Pons (tissue), 1 donor: ENCODE measurements around the gene ISG20.
"Not testable (repeated sequence)": the region's sequence is repeated elsewhere in the genome, so short reads cannot be mapped to it uniquely, and the experiment has no call there.

Experiments used
- DNase-seq: peaks from one replicate; pipeline ENCODE4 v3.0.0-alpha.2; 2016; ENCODE audit warnings: low spot score

The ISG20 gene

DNA sequence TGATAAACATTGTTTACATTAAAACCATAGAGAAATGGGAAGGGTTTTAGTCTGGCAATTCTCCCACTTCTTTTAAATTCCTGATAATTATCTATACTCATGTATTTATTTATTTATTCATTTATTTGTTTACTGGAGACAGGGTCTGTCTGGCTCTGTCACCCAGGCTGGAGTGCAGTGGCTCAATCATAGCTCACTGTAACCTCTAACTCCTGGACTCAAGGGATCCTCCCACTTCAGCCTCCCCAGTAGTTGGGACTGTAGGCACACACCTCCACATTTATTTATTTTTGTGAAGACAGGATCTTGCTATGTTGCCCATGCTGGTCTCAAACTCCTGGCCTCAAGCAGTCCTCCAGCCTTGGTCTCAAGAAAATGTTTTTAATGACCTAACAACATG lies 20.1 kb upstream of the ISG20 start:
- no peak for DNase-seq

GRCh38 chr15:88619796-88620195 lies 19.0 kb upstream of the ISG20 start:
- no peak for DNase-seq

GRCh38 chr15:88620995-88621772 lies 17.6 kb upstream of the ISG20 start, which contains the start of gene AEN:
TSS of gene AEN (plus strand) at chr15:88621340. CDS start at chr15:88626210, 4,870 bp downstream.
- DNase-seq: peak; percentile 96

- DNase-seq: no peak
Measured at GRCh38 chr15:88621789-88622604, 16.8 kb upstream of the ISG20 start.

- DNase-seq: no peak
Measured at GRCh38 chr15:88622605-88622975, 16.2 kb upstream of the ISG20 start.

DNA sequence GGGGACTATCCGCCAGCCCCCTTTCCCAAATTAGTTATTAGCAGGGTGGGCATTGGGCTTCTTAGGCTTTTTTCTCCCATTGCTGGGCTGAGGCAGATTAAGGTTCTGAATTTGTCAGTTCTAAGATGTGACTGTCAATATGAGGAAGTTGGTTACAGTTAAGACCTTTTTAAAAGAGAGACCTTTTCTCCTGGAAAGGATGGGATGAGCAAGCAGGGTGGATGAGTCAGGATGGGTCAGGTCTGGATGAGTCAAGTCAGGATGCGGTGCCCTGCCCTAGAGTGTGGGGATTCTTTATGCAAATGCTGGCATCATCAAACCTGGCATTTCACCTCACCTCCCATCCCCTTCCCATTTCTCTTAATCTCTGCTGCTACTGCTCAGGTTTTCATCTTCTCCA lies 15.8 kb upstream of the ISG20 start:
- DNase-seq: no peak

- no peak for DNase-seq
Measured at GRCh38 chr15:88623632-88624031, 15.2 kb upstream of the ISG20 start.

GRCh38 chr15:88624156-88624970 lies 14.5 kb upstream of the ISG20 start:
- peak; percentile 69 for DNase-seq

- no peak for DNase-seq
Measured at GRCh38 chr15:88624971-88625490, 13.8 kb upstream of the ISG20 start.

DNA sequence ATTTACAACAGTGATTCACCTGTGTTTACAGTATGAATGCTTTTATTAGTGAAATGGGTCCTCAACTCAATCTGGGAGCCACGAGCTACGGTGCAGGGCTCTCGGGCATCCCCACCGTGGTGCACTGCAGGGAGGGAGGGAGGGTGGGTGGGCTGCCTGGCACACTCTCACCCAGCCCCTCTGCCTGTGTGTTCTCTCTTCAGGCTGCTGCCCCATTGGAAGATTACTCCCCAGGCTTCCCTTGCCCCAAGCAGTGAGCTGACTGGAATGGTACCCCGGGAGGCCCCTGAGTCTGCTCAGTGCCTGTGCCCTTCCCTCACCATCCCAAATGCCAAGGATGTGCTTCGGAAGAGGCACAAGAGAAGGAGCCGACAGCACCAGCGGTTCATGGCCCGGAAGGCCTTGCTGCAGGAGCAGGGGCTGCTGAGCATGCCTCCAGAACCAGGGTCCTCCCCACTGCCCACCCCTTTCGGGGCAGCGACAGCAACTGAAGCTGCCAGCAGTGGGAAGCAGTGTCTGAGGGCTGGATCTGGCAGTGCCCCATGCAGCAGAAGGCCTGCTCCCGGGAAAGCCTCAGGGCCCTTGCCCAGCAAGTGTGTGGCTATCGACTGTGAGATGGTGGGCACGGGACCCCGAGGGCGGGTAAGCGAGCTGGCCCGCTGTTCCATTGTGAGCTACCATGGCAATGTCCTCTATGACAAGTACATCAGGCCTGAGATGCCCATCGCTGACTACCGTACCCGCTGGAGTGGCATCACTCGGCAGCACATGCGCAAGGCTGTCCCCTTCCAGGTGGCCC lies 12.7 kb upstream of the ISG20 start:
- DNase-seq: no peak

DNA sequence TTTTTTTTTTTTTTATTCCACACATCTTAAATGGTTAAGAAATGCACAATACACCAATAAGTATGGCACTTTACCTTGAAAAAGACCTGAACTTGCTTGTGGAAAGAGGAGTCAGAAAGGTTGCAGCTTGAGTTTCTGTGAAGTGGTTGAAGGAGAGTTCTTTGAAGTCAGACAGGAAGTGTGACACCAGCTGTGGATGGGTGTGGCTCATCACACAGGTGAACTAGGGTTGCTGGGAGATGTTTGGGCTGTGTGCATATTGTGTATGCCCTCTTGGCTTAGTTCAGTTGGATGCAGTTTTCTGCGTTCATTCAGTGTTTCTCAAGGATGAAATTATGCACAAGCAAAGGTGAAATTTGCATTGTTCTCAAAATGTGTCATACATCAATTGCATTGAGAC lies 11.4 kb upstream of the ISG20 start:
- no peak for DNase-seq

DNA sequence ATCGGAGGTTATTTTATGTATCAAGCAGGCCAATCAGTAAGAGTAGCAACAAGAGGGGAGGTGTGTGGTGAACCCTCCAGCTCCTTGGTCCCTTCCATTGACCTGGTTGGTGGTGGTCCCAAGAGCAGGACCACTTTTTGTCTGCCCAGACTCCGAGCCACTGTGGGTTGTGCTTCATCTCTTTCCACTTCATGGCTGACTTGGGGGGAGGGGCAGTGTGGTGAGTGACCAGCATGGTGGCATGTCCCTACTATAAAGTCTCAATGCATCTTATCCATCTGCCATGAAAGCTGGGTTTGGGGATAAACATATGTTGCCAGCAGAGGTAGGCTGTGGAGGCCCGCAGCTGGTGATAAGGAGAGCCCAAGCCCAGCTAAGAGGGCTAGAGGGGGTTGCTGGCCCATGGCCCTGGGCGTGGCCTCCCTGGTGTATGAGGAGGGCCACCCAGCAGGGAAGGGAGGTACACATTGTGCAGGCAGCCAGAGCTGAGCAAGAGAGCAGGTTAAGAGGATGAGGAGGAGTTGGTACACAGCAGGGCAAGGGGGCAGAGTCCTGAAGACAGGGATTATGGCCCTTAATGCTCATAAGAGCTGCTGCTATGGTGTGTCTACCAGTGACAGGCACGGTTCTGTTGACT lies 10.7 kb upstream of the ISG20 start:
- no peak for DNase-seq

GRCh38 chr15:88629071-88629470 lies 9.7 kb upstream of the ISG20 start:
- DNase-seq: no peak

- DNase-seq: no peak
Measured at GRCh38 chr15:88630141-88630721, 8.6 kb upstream of the ISG20 start.

- DNase-seq: no peak
Measured at GRCh38 chr15:88630798-88631463, 7.9 kb upstream of the ISG20 start.

GRCh38 chr15:88631464-88632028 lies 7.3 kb upstream of the ISG20 start:
- DNase-seq: no peak

- not testable (repeated sequence) for DNase-seq
Measured at GRCh38 chr15:88632797-88633196, 6.0 kb upstream of the ISG20 start.

GRCh38 chr15:88634449-88634848 lies 4.4 kb upstream of the ISG20 start:
- DNase-seq: no peak

GRCh38 chr15:88635318-88635717 lies 3.5 kb upstream of the ISG20 start:
- DNase-seq: no peak

DNA sequence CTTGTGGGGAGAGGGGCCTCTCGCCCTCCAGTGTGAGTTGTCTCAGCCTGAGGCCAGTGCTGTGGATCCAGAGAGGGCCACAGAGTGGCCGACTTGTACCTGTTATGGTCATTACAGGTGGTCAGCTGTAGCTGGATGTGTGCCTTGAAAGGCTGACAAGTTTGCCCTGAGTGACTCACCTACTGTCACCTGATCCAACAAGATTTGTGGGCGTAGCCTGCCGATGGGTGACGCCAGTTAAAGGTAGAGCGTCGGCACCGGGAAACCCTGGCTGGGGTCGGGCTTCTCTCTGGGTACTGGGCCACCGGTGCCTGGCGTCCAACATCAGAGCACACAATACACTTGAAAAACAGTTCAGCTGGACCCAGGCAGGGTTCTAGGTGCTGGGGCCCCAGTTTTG lies 2.8 kb upstream of the ISG20 start:
- no peak for DNase-seq
